Prostate gland (tissue), 1 donor: ENCODE results near the gene RGS9.

Experiments
- POLR2A ChIP-seq: fragments of 450-650 bp; IDR thresholded peaks from one replicate; pipeline ENCODE4 v1.6.1; 2016; ENCODE audit warnings: antibody characterized with exemption, mild to moderate bottlenecking
- POLR2AphosphoS5 ChIP-seq: sonication (generic); formaldehyde crosslinking; IDR thresholded peaks from one replicate; pipeline ENCODE4 v1.6.1; 2017; ENCODE audit warnings: antibody characterized with exemption

- no peak for TF ChIP-seq POLR2A
- TF ChIP-seq POLR2AphosphoS5 = no peak
These were observed 133.5 kb downstream of the RGS9 start for GRCh38 chr17:65270499-65271253.
